Left lung (tissue), 10 donors: ENCODE data around the gene TRIM72. TPM values are rescaled to one million over a fixed set of nuclear protein-coding genes. Genes with fewer than 3 reads are reported as not detected.

ENCODE experiments used
- ATAC-seq: fragments of 200-7000 bp; cut with Tn5 transposase; one replicate; pipeline ENCODE4 v1.9.1; 2020; ENCODE audit warnings: moderate library complexity
- DNase-seq, 4 donors: peaks; one replicate each; pipeline ENCODE4 v3.0.0-alpha.2; 2013 to 2020
- H3K27ac ChIP-seq, 2 donors: fragments of 200-600 bp; sonication (generic) in 1 of 2; one replicate each; pipeline versions ENCODE4 v1.5.0 to v1.8.0; 2020 to 2021
- H3K27me3 ChIP-seq, 2 donors: fragments of 200-600 bp; sonication (generic) in 1 of 2; one replicate each; pipeline versions ENCODE4 v1.5.0 to v1.8.0; 2020 to 2021
- H3K36me3 ChIP-seq, 2 donors: fragments of 200-600 bp; sonication (generic) in 1 of 2; one replicate each; pipeline versions ENCODE4 v1.5.0 to v1.8.0; 2020 to 2021
- H3K4me1 ChIP-seq, 2 donors: fragments of 200-600 bp; one replicate each; pipeline ENCODE4 v1.8.0; 2021
- H3K4me3 ChIP-seq, 2 donors: fragments of 200-600 bp; sonication (generic) in 1 of 2; one replicate each; pipeline versions ENCODE4 v1.5.0 to v1.8.0; 2020 to 2021; ENCODE audit warnings: mild to moderate bottlenecking in 1 of 2
- H3K9me3 ChIP-seq, 2 donors: fragments of 200-600 bp; sonication (generic) in 1 of 2; one replicate each; pipeline versions ENCODE4 v1.5.0 to v1.8.0; 2020 to 2021
- intact Hi-C, 2 donors: fragments of 100-400 bp; cut with DNase I; formaldehyde crosslinking; loops; one replicate each; pipeline versions ENCODE4 v1.11.2 to v1.14.2; 2022
- polyA plus RNA-seq, 6 donors: library from polyadenylated mRNA; unstranded; fragments of 120-200 nt; gene quantifications; one replicate each; pipeline ENCODE4 v1.2.1, GENCODE V29; 2013; ENCODE audit not compliant: insufficient read length in 6 of 6
- total RNA-seq, 2 donors: library from RNA; stranded (reverse); fragmentation: NEBNext Ultra II Directional; extraction: Animal tissue kit (Norgen Biotek cat#: 25700); gene quantifications; one replicate each; pipeline ENCODE4 v1.2.1, GENCODE V29; 2021
- TF ChIP-seq, protein P1 (sequence below), 2 donors: fragments of 200-600 bp; sonication (generic) in 1 of 2; IDR thresholded peaks; one replicate each; pipeline versions ENCODE4 v1.5.0 to v1.8.0; 2021; ENCODE audit warnings: antibody characterized with exemption in 2 of 2
- donor health status: DM: no; HTN: yes; CAD: no.
- donor health status: DM: no; HTN: no; CAD: no.

The TRIM72 gene
- total and polyA plus RNA-seq, 8 donors = 0.06 to 0.24 (median 0.17) TPM

DNA sequence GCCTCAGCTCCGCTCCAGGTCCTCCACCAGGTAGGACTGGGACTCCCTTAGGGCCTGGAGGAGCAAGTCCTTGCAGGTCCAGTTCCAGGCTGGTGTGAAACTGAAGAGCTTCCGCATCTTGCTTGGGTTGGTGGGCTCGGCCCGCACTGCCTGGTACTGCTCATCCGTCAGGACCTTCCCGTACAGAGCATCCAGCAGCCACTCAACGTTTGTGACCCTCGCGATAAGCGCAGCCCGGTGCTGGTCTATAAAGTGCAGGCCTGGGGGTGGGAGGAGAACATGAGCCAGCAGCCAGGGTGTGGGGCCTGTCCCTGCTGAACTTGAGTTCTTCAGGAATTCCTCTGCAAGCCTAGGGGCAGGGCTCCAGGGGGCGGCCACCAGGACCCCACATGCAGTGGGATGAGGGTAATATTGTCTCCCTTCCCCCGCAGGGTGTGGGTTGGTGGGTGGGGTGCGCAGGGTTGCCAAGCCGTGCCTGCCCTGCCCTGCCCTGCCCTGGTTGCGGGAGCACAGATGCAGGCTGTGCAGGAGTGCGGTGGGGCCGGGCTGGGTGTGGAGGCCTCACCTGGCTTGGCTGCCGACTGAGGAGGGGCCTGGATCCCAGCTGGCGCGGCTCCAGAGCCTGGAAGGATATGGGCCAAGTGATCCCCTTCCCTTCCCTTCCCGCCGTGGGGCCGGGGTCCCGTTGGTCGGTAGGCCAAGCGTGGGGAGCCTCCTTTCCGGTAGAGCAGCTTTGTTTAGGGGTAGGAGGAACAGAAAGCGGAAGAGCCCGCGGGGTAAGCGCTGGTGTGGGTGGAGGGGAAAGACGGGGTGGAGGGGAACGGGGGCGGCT lies 12.1 kb upstream of the TRIM72 start:
- Histone ChIP-seq H3K9me3 (no peaks in the 10 kb centered on the region), H3K27me3 (no peaks in the 10 kb centered on the region), H3K27ac (peak overlapping the region; percentile 51 to 92), H3K36me3 (peaks cover 0 to 22% of the 10 kb centered on the region in 2 donors), H3K4me3 (peak overlapping the region; percentile 74 to 95), H3K4me1 (peaks cover 7 to 43% of the 10 kb centered on the region in 2 donors)
- peak; percentile 78 for ATAC-seq
- intact Hi-C loops = no loop called here
- DNase-seq = peak in 2 of 4 donors; percentile 50 to 89
- TF ChIP-seq, protein P1, sequence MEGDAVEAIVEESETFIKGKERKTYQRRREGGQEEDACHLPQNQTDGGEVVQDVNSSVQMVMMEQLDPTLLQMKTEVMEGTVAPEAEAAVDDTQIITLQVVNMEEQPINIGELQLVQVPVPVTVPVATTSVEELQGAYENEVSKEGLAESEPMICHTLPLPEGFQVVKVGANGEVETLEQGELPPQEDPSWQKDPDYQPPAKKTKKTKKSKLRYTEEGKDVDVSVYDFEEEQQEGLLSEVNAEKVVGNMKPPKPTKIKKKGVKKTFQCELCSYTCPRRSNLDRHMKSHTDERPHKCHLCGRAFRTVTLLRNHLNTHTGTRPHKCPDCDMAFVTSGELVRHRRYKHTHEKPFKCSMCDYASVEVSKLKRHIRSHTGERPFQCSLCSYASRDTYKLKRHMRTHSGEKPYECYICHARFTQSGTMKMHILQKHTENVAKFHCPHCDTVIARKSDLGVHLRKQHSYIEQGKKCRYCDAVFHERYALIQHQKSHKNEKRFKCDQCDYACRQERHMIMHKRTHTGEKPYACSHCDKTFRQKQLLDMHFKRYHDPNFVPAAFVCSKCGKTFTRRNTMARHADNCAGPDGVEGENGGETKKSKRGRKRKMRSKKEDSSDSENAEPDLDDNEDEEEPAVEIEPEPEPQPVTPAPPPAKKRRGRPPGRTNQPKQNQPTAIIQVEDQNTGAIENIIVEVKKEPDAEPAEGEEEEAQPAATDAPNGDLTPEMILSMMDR (IDR thresholded peaks at IDR 0.05) = no peak

DNA sequence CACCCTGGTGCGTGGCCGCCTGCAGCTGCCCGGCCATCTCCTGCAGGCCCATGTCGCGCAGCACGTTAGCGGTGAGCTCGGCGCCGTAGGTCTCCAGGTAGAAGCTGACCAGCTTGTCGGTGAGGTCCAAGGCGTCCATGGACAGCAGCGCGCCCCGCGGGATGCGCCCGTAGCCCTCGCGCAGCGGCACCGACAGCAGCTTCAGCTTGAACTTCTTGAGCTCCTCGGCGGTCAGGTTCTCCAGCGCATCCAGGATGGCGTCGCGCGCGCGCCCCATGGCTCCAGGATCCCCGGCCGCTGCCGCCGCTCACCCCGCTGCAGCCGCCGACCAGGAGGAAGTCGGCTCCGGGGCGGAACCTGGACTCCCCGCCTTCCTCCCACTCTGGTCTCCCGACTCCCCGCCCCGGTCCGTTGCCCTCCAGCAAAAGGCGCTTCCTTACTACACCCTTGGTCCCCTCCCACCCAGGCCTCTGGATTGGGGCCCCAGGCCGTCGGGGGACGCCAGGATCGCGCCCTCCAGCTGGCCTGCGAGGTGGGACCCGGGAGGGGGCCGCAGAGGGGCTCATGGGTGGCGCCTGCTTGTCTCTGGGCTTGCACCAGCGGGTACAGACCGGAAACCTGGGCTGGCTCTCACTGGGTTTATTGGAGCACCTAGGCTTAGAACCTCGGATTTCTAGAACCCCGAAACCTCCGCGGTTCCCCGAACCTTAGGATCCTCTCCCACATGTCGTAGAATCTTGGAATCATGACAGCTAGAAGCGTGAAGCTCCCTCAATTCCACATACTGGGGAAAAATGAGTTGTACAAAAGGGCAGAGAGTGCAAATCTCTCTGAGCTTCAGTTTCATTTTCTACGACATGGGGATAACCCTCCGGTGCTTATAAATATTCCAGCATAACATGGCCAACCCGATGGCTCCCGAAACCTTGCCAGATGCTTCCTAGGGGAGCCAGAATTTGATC lies 11.2 kb upstream of the TRIM72 start, which contains the start of gene PYCARD:
Gene PYCARD (minus strand): TSS at position 347 of the 962 bp plus-strand sequence. CDS start 70 bp downstream, at position 277.
- peak within 1 kb of the TSS; percentile 51 to 92 for H3K27ac ChIP-seq
- peaks cover 0 to 14% of the 10 kb centered on the region in 2 donors for H3K36me3 ChIP-seq
- H3K4me3 ChIP-seq = peak within 1 kb of the TSS; percentile 74 to 95
- H3K4me1 ChIP-seq = peaks cover 7 to 42% of the 10 kb centered on the region in 2 donors
- DNase-seq (peak in 2 of 4 donors; percentile 77 to 95), ATAC-seq (peak; percentile 86)
- no peaks in the 10 kb centered on the region for H3K9me3 ChIP-seq
- TF ChIP-seq, protein P1 (IDR thresholded peaks at IDR 0.05) = no peak
- intact Hi-C loops = no loop called here
- no peaks in the 10 kb centered on the region for H3K27me3 ChIP-seq

DNA sequence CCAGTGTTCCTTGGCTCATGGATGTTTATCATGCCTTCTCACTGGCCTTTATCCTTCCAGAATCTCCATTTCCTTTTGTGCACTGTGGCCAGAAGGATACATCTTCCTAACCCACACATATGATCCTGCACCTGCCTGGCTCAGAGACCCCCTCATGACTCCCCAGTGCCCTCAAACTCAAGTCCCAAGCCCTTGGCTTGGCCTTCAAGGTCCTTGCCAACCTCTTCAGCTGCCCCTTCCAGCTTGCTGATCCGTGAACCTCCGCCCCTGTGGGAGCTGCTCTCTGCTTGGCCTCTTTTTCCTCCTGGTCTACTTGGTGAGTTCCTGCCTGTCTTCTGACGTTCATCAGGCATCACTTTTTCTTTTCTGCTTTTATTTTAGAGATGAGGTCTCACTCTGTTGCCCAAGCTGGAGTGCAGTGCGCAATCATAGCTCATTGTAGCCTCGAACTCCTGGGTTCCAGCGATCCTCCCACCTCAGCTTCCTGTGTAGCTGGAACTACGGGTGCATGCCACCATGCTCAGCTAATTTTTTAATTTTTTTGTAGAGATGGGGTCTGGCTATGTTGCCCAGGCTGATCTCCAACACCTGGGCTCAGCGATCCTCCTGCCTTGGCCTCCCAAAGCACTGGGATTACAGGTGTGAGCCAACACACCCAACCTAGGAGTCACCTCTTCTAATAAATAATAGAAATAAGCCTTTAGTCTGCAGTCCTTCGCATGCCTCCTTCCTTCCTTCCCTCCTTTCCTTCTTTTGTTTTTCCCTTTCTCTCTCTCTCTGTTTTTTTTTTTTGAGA lies 8.8 kb upstream of the TRIM72 start:
- TF ChIP-seq, protein P1 (IDR thresholded peaks at IDR 0.05) = no peak
- DNase-seq (no peak), ATAC-seq (no peak)
- Histone ChIP-seq H3K4me1 (peaks cover 7 to 35% of the 10 kb centered on the region in 2 donors), H3K9me3 (no peaks in the 10 kb centered on the region), H3K27me3 (no peaks in the 10 kb centered on the region), H3K27ac (no peak overlapping the region), H3K4me3 (no peak overlapping the region), H3K36me3 (no peaks in the 10 kb centered on the region)
- intact Hi-C loops = no loop called here

DNA sequence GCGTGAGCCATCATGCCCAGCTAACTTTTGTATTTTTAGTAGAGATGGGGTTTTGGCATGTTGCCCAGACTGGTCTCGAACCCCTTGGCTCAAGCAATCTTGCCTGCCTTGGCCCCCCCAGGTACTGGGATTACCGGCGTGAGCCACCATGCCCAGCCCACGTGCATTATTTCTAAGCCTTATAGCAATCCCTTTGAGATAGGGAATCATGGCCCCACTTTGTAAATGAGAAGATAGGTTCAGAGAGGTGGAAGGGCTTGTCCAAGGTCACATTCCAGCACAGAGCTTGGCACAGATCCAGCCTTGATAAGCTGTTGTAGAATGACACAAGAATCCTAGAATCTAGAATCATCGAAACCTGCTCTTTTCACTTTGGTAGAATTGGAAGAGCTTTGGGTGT lies 7.1 kb upstream of the TRIM72 start:
- Histone ChIP-seq H3K27ac (no peak overlapping the region), H3K36me3 (no peaks in the 10 kb centered on the region), H3K4me3 (no peak overlapping the region), H3K4me1 (peaks cover 0 to 18% of the 10 kb centered on the region in 2 donors), H3K27me3 (no peaks in the 10 kb centered on the region), H3K9me3 (no peaks in the 10 kb centered on the region)
- DNase-seq (no peak), ATAC-seq (no peak)
- TF ChIP-seq, protein P1 (IDR thresholded peaks at IDR 0.05) = no peak
- intact Hi-C loops = no loop called here
